RPMI7951 (cell line): ENCODE results near the gene MLXIP. TPM values are rescaled to one million over a fixed set of nuclear protein-coding genes. Genes with fewer than 3 reads are reported as not detected.

ENCODE experiments used
- DNase-seq: peaks from one replicate; pipeline ENCODE4 v3.0.0-alpha.2; 2012; ENCODE audit warnings: low read depth
- total RNA-seq: library from RNA; depleted of rRNA; stranded (reverse); fragments of >200 nt; shearing (Covaris generic); gene quantifications from 2 replicates; pipeline ENCODE4 v1.2.3, GENCODE V29; 2014; rRNA removed

Gene MLXIP
- total RNA-seq, 1 experiment from 2014 or later = 2.6 TPM

DNA sequence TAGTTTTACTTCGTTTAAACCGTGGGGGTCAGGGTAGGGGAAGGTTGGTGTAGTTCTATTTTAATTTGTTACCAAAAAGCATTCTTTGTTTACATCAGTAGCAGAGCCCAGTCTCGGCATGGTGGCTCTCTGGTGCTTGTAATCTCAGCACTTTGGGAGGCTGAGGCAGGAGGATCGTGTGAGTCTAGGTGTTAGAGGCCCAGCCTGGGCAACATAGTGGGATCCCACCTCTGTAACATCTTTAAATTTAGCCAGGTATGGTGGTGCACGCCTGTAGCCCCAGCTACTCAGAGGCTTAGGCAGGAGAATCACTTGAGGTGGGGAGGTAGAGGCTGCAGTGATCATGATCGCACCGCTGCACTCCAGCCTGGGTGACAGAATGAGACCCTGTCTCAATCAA is 106.5 kb downstream of the MLXIP start:
- DNase-seq = no peak

DNA sequence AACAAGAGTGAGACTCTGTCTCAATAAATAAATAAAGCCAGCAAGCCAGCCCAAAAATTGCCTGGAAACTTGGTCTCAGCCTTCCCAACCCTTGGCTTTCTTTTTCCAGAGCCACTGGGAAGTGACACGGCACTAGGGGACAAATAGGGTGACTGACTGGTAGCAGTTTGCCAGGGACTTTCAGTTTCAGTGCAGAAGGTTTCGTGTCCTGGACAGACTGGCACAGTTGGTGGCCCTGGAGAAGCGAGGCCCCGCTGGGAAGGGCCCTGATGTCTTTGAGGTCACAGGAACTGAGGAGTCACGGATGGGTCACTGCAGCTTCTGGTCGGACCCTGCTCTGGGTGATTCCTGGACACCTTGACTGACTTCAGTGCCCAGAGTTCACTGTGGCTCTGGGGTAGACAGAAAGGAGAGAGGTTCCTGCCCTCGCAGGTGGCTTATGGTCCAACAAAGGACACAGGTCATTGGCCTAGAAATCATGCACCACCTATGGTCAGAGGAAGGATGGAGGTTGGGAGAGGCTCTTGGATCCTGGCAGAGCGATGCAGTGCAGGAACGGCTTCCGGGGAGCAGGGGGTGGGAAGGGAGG is 107.0 kb downstream of the MLXIP start:
- DNase-seq = no peak

DNA sequence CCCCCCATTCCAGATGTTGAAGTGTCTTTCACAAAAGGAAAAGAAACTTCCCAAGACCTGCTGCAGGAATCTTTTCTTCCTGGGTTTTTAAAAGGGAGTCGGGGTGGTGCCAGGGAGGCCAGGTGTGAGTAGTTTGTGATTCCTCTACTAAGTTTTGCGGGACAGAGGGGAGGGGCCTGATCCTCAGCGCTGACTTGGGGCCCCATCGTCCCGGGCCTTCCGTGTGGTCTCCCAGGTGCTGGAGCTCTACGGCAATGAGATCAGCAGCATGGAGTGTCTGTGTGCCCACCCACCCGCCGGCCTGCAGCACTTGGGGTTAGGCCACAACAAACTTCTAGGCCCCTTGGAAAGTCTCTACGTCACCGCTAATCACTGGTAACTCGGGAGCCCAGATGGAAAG is 108.9 kb downstream of the MLXIP start:
- no peak for DNase-seq

DNA sequence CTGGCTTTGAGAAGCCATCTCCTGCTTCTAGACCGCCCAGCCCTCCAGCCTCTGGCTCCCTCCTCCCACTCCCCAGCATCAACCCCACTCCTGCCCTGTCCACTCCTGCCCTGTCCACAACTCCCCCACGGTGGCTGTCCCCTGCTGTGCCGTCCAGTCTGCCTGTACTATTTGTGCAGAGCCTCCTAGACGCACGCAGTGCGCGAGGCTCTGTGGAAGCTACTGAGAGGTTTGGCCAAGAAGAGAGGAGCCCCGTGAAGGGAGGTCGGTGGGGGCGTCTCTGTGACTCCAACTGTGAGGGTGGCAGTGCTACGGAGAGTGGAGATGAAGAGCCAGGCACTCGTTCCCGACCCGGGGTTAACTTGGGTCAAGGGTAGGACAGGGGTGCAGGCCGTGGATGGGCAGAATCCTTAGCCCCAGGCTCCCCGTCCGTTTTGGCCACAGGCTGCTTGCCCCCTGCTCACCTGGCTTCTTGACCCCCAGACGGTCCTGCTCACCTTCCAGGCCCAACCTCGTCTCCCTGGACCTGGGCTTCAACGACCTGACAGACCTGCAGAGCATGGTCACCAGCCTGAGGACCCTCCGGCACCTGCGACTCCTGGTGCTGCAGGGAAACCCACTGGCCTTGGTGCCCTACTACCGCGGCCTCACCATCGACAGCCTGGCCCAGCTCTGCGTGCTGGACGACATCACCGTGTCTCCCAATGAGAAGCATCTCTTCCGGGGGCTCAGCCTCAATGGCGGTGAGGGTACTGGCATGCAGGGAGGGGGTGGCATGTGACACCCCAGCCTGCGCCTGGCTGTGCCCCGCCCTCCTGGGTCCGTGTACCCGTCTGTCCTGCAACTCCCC is 111.3 kb downstream of the MLXIP start:
- DNase-seq = no peak

DNA sequence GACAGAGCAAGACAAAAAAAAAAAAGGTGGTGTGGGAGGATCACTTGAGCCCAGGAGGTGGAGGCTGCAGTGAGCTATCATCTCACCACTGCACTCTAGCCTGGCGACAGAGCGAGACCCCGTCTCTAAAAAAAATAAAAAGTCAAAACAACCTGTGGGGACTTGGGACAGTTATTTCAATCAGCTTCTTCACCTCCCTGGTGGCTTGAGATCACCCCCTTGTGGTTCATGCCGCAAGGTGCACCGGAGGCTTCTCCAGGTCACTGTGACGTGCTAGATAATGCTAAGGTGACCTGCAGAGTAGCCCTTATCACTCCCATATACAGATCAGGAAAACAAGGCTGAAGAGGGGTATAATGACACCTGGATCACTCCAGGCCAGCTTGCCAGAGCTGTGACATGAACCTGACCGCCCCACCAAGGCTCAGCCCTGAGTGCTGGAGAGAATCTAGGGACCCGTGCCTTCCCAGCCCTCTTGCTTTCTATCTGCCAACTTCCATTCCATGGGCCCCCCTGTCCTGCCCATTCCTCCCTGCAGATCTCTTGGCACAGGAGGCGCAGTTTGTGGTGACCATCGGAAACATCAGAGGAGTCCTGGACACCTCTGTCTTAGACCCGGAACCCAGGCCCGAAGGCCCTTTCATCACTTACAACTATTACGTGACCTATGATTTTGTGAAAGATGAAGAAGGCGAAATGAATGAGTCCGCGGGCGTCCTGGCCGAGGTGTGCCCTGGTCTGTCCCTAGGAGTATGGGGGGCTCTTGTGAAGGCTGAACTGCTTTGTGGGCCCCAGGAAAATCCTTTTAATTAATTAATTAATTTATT is 112.5 kb downstream of the MLXIP start:
- DNase-seq = peak; percentile 36

DNA sequence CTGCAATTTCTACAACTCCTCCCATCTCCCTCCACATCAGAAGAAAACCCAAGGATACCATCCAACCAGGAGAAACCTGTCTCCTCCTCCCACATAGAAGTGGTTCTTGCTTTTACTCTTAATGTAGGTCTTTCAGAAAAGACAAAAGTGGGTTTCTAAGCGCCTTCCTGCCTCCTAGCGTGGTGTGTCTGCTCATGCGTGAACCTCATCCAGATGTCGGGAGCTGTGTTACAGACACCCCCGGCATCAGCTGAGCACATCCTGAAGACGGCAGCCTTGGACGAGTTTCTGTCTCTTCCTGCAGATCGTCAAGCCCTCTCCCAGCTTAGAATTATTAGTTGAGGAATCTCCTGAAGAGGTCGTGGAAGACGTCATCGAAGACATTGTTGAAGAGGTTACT is 113.9 kb downstream of the MLXIP start:
- DNase-seq = no peak

DNA sequence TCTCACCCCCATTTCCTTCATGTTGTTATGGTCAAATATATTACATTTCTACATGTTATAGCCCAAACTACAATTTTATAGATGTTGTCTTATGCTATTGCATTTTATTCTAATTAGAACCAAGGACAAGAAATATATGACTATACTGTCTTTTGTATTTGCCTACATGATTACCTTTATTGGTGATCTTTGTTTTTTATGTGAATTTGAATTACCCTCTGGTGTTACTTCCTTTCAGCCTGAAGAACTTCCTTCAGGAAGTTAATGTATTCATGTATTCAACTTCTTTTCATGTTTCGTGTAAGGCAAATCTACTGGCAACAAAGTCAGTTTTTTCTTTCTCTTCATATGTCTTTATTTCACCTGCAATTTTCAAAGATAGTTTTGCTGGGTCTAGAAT is 116.2 kb downstream of the MLXIP start:
- no peak for DNase-seq

DNA sequence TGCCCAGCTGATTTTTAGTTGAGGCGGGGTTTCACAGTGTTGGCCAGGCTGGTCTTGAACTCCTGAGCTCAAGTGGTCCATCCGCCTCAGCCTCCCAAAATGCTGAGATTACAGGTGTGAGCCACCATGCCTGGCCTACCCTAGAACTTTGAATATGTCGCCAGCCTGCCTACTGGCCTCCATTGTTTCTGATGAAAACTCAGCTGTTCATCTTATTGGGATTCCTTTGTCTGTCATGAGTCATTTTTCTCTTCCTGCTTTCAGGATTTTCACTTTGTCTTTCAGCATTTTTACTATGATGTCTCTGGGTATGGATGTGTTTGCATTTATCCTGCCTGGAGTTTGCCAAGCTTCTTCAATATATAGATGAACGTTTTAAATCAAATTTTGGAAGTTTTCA is 116.8 kb downstream of the MLXIP start:
- DNase-seq = no peak

Other genes with a start within 250 kb of the MLXIP start
- not detected in 2 replicates for gene HPD, start 219.9 kb upstream of the MLXIP start, total RNA-seq
- gene PSMD9, start 190.0 kb upstream of the MLXIP start, total RNA-seq = 40.4 and 54.3 TPM in 2 replicates
- gene CFAP251, start 160.2 kb upstream of the MLXIP start, total RNA-seq = 1.5 and 2.0 TPM in 2 replicates
- 0.72 and 1.1 TPM in 2 replicates for gene BCL7A, start 56.9 kb upstream of the MLXIP start, total RNA-seq
- gene IL31, start 95.5 kb downstream of the MLXIP start, total RNA-seq = not detected in 2 replicates
- 0.36 and 0.59 TPM in 2 replicates for gene LRRC43, start 104.4 kb downstream of the MLXIP start, total RNA-seq
- not detected in 2 replicates for gene B3GNT4, start 125.0 kb downstream of the MLXIP start, total RNA-seq
- 66.3 and 70.9 TPM in 2 replicates for gene DIABLO, start 147.3 kb downstream of the MLXIP start, total RNA-seq
- gene VPS33A, start 187.7 kb downstream of the MLXIP start, total RNA-seq = 8.4 and 9.0 TPM in 2 replicates